Measurements from ENCODE around the gene RPS3. TPM values are rescaled to one million over a fixed set of nuclear protein-coding genes. Genes with fewer than 3 reads are reported as not detected.

The RPS3 gene
- polyA plus RNA-seq (2013, experiment 1 of 4) = 3,603 TPM
- polyA plus RNA-seq (2013, experiment 2 of 4) = 3,682 TPM
- 3,548 TPM for polyA plus RNA-seq (2013, experiment 3 of 4)
- 4,018 TPM for polyA plus RNA-seq (2013, experiment 4 of 4)

DNA sequence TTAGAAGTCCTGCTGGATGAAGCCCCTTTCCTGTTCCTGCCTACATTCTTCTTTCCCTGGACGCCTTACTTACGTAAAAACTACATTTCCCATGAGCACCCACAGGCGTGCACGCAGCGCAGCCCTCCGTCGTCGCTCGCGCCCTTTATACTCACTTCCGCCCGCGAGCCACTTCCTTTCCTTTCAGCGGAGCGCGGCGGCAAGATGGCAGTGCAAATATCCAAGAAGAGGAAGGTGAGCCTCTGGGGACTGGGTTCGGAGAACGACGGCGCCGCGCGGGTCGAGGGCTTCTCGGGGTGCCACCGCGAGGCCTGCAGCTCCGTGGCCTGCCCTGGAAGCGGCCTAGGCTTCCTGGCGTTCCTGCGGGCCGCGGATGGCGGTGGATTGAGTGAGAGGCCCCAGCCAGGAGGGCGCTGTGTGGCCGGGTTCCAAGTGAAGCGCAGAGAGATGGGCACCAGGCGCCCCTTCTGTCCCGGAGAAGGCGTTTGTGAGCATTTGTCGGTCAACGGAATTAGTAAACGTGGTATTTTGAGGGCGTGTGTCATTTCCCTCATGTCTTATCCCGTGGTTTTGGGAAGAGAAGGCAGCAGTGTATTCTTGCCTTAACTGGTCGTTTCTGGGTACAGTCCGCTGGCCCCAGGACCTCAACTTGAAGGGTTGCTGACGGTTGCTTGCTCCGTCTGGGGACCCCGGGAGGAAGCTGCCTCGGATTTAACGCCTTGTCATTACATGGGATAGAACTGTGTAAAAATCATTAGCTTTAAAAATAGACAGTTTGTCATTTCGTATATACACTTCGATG, at the start of gene RPS3:
TSS of gene RPS3 (plus strand) at position 175 of the 802 bp plus-strand sequence. CDS start at position 205, 30 bp downstream.
- Histone ChIP-seq H3K27ac (ENCODE audit: insufficient read depth, low read depth, low read length, poor library complexity, severe bottlenecking) (peak within 1 kb of the TSS; percentile 96), H3K4me3 (ENCODE audit: insufficient read depth, low read depth, low read length) (peak within 1 kb of the TSS; percentile 91), H3K9me3 (ENCODE audit: control insufficient read depth, low read length) (no peaks in the 10 kb centered on the region), H3K4me1 (ENCODE audit: control insufficient read depth, insufficient read depth, low read length) (peaks cover 18% of the 10 kb centered on the region), H3K36me3 (ENCODE audit: control insufficient read depth, insufficient read depth, low read length) (peaks cover 30% of the 10 kb centered on the region), H3K27me3 (ENCODE audit: control insufficient read depth, insufficient read depth, low read length, poor library complexity, severe bottlenecking) (no peaks in the 10 kb centered on the region)
- WGBS, 2 experiments = 0 to 1% methylated on average over 52 to 55 of the region's 55 CpGs

DNA sequence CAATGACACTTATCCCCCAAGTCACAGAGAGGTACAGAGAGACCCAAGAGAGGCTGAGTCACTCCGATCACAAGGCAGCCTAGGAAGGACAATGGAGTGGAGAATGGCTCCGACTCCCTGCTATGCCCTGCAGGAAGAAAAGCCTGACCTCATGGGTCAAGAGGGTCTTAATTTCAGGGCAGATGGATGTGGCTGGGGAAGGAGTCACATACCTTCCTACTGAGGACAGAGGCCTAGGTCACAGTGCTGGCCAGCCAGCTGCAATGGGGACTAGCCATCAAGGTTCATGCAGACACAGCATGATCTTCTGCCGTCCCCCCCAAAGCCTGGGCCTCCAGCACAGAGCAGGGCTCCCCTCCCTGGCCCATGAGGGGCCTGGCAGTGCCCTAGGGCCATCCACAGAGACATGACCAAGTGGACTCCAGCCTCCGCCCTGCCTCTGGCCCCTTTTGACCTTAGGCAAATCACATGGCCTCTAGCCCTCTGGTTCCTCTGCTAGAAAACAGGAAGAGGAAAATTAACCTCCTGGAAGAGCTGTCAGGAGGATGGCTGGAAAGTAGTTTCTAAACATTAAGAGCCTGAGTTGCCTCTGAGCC, 49.7 kb upstream of the RPS3 start:
- Histone ChIP-seq H3K4me1 (ENCODE audit: control insufficient read depth, insufficient read depth, low read length) (peaks cover 40% of the 10 kb centered on the region), H3K4me3 (ENCODE audit: insufficient read depth, low read depth, low read length) (no peak overlapping the region), H3K27ac (ENCODE audit: insufficient read depth, low read depth, low read length, poor library complexity, severe bottlenecking) (peak overlapping the region; percentile 18), H3K27me3 (ENCODE audit: control insufficient read depth, insufficient read depth, low read length, poor library complexity, severe bottlenecking) (peaks cover 29% of the 10 kb centered on the region), H3K9me3 (ENCODE audit: control insufficient read depth, low read length) (no peaks in the 10 kb centered on the region), H3K36me3 (ENCODE audit: control insufficient read depth, insufficient read depth, low read length) (no peaks in the 10 kb centered on the region)
- 54 to 56% methylated on average over 4 of the region's 4 CpGs for WGBS, 2 experiments

DNA sequence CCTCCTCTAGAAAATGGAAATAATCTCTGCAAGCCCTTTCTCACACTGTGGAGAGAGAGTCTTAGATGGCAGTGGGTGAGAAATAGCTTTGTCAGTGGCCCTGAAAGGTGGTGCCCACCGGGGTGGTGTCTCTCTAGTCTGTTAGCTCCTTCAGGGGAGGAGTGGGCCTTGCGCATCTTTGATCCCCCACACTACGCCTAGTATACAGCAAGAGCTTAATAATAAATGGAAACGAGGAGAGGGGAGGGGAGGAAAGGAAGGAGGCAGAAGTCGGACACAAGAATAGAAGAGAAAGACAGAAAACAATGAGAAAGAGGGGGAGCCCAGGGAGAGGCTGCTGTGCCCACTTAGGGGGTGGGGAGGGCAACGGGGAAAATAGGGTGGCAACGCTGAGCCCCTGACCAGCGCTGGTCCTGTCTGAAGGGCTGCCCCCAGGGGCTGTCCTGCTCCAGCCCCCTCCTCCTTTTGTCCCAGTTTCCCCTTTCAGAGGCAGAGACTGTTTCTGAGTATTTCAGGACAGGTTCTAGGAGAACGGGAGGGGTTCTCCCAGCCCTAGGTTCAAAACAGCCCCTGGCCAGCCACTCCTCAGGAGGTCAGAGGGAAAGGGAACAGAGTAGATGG, 49.1 kb upstream of the RPS3 start:
- Histone ChIP-seq H3K27me3 (ENCODE audit: control insufficient read depth, insufficient read depth, low read length, poor library complexity, severe bottlenecking) (peaks cover 29% of the 10 kb centered on the region), H3K9me3 (ENCODE audit: control insufficient read depth, low read length) (no peaks in the 10 kb centered on the region), H3K36me3 (ENCODE audit: control insufficient read depth, insufficient read depth, low read length) (no peaks in the 10 kb centered on the region), H3K27ac (ENCODE audit: insufficient read depth, low read depth, low read length, poor library complexity, severe bottlenecking) (no peak overlapping the region), H3K4me1 (ENCODE audit: control insufficient read depth, insufficient read depth, low read length) (peaks cover 36% of the 10 kb centered on the region), H3K4me3 (ENCODE audit: insufficient read depth, low read depth, low read length) (no peak overlapping the region)
- WGBS, 2 experiments = 54 to 61% methylated on average over 8 to 9 of the region's 9 CpGs

DNA sequence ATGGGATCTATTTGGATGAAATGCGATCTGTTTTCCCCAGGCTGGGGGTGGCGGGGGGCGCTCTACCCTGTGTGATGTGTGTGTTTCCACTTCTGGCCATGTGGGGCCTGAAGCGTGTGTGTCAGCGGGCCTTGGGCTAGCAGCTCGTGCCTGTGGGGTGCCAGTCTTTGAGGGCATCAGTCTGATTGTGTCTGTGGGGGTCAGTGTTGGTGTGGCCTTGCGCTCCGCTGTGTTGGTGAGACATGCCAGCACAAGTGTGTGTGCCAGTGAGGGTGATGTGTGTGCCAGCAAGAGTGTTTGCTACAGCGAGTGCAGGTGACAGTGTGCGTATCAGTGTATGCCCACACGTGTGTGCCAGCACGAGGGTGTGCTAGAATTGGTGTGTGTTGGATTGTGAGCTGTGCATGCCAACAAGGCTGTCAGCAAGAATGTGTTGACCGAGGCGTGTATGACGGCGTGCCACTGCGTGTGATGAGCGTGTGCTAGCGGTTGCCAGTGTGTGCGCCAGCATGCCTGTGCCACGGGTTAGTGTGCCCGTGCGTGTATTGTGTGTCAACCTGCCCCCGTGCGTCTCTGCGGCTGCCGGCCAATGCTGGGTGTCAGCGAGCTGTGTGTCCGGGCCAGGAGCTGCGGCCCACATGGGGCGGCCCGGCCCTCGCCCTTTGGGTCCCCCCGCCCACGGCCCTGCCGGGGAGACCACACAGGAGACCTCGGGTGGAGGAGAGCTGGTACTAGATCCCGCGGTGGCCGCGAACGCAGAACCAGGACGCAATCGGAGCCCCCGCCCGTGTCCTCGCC, 48.4 kb upstream of the RPS3 start:
- Histone ChIP-seq H3K4me3 (ENCODE audit: insufficient read depth, low read depth, low read length) (peak overlapping the region; percentile 62), H3K36me3 (ENCODE audit: control insufficient read depth, insufficient read depth, low read length) (no peaks in the 10 kb centered on the region), H3K9me3 (ENCODE audit: control insufficient read depth, low read length) (no peaks in the 10 kb centered on the region), H3K27me3 (ENCODE audit: control insufficient read depth, insufficient read depth, low read length, poor library complexity, severe bottlenecking) (peaks cover 29% of the 10 kb centered on the region), H3K4me1 (ENCODE audit: control insufficient read depth, insufficient read depth, low read length) (peaks cover 36% of the 10 kb centered on the region), H3K27ac (ENCODE audit: insufficient read depth, low read depth, low read length, poor library complexity, severe bottlenecking) (no peak overlapping the region)
- WGBS, 2 experiments = 8 to 9% methylated on average over 47 of the region's 47 CpGs

DNA sequence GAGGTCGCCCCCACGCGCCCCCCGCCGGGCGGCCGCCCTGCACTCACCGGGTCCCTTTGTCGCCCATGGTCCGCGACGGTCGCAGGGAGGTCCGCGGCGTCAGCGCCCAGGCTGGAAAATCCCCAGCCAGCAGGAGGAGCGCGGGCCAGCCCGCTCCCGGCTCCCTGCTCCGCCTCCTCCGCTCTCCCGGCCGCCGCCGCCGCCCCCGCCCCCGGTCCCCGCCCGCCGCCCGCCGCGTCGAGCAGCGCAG, 47.9 kb upstream of the RPS3 start, which contains the start of gene ARRB1:
TSS of gene ARRB1 (minus strand) at position 121 of the 250 bp plus-strand sequence. CDS start at position 67, 54 bp downstream.
- H3K4me1 ChIP-seq (ENCODE audit: control insufficient read depth, insufficient read depth, low read length) = peaks cover 36% of the 10 kb centered on the region
- peaks cover 29% of the 10 kb centered on the region for H3K27me3 ChIP-seq (ENCODE audit: control insufficient read depth, insufficient read depth, low read length, poor library complexity, severe bottlenecking)

DNA sequence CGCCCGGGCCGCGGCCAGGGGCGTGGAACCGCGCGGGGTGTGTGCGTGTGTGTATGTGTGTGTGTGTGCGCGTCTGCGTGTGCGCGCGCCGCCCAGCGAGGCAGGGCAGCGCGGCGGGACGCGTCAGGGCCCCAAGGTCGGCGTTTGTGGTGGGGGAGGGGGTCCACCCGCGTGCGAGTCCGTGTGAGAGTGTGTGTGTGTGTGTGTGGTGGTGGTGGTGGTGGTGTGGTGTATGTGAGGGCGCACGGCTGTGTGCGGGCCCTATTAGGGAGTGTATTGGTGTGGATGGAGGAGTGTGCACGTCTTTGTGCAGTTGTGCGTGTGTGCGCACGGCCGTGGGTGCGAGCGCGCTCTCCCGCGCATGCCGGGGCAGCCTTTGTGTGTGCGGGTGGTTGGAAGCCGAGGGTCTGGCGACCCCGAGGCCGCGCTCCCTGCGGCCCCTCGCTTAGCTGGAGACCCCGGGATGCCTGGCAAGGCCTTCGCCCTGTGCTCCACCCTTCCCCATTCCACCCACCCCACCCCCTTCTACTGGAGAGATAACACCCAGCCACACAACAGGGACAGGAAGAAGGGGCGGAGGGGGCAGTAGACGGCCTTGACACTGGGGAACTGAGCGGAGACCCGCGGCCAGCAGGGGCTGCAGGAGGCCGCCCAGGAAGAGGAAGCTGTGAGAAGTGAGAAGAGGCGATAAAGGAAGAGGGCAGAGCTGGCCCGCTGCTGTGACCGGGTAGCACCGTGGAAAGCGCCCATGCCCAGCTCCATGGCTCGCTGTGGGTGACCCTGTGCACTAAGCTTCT, 47.3 kb upstream of the RPS3 start:
- Histone ChIP-seq H3K4me1 (ENCODE audit: control insufficient read depth, insufficient read depth, low read length) (peaks cover 36% of the 10 kb centered on the region), H3K27ac (ENCODE audit: insufficient read depth, low read depth, low read length, poor library complexity, severe bottlenecking) (no peak overlapping the region), H3K27me3 (ENCODE audit: control insufficient read depth, insufficient read depth, low read length, poor library complexity, severe bottlenecking) (peaks cover 29% of the 10 kb centered on the region), H3K4me3 (ENCODE audit: insufficient read depth, low read depth, low read length) (peak overlapping the region; percentile 62), H3K36me3 (ENCODE audit: control insufficient read depth, insufficient read depth, low read length) (no peaks in the 10 kb centered on the region), H3K9me3 (ENCODE audit: control insufficient read depth, low read length) (no peaks in the 10 kb centered on the region)
- WGBS, 2 experiments = 4% methylated on average over 64 of the region's 64 CpGs

More for the DNA sequence above, 47.9 kb upstream of the RPS3 start, which contains the start of gene ARRB1:
- H3K27ac ChIP-seq (ENCODE audit: insufficient read depth, low read depth, low read length, poor library complexity, severe bottlenecking) = no peak within 1 kb of the TSS
- peak within 1 kb of the TSS; percentile 62 for H3K4me3 ChIP-seq (ENCODE audit: insufficient read depth, low read depth, low read length)
- H3K36me3 ChIP-seq (ENCODE audit: control insufficient read depth, insufficient read depth, low read length) = no peaks in the 10 kb centered on the region
- 0% methylated on average over 38 of the region's 38 CpGs for WGBS, 2 experiments
- no peaks in the 10 kb centered on the region for H3K9me3 ChIP-seq (ENCODE audit: control insufficient read depth, low read length)

DNA sequence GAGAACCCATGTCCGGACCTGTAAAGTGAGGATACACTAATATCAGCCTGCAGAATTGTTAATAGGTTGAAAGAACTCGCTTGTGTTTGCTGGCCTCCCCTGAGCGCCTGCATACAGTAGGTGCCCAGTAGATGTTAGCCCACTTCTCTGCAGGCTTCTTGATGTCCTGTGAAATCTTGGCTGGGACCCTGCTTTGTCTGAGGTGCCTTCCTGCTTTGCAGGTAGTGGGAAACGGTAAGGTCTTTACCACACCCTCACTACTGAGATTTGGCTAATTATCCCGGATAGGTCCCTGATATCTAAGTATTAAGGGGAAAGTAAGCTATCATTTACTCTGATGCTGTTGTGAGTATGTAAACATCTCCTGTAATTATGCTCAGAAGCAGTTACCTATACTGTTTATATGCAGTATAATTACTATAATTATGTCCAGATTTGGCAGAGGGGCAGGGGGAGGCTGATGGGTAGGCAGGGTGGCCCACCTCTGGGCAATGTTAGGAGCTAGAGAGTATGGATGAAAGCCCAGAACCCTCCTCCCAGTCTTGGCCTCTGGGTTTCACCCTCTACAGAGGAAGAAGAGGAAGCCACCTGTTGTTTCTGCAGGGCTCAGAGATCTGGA, 46.6 kb upstream of the RPS3 start:
- Histone ChIP-seq H3K27ac (ENCODE audit: insufficient read depth, low read depth, low read length, poor library complexity, severe bottlenecking) (no peak overlapping the region), H3K36me3 (ENCODE audit: control insufficient read depth, insufficient read depth, low read length) (no peaks in the 10 kb centered on the region), H3K9me3 (ENCODE audit: control insufficient read depth, low read length) (no peaks in the 10 kb centered on the region), H3K27me3 (ENCODE audit: control insufficient read depth, insufficient read depth, low read length, poor library complexity, severe bottlenecking) (peaks cover 29% of the 10 kb centered on the region), H3K4me3 (ENCODE audit: insufficient read depth, low read depth, low read length) (peak overlapping the region; percentile 62), H3K4me1 (ENCODE audit: control insufficient read depth, insufficient read depth, low read length) (peaks cover 32% of the 10 kb centered on the region)
- WGBS, 2 experiments = 72 to 80% methylated on average over 4 to 5 of the region's 5 CpGs

DNA sequence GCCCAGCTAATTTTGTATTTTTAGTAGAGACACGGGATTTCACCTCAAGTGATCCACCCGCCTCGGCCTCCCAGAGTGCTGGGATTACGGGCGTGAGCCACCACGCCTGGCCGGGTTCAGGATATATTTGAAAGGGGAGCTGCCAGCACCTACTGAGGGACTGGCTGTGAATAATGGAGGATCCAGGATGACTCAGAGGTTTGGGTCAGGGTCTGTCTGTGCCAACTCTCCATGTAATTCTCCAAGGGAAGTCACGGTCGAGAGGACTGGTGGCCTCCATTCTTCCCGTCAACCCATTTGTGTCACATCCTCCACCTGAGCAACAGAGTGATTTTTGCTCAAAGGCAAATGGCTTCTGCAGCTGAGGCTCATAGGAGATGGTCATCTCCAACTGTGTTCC, 44.3 kb upstream of the RPS3 start:
- peaks cover 11% of the 10 kb centered on the region for H3K4me1 ChIP-seq (ENCODE audit: control insufficient read depth, insufficient read depth, low read length)
- 92% methylated on average over 10 of the region's 10 CpGs for WGBS, 2 experiments
- no peaks in the 10 kb centered on the region for H3K9me3 ChIP-seq (ENCODE audit: control insufficient read depth, low read length)
- peaks cover 29% of the 10 kb centered on the region for H3K27me3 ChIP-seq (ENCODE audit: control insufficient read depth, insufficient read depth, low read length, poor library complexity, severe bottlenecking)
- H3K4me3 ChIP-seq (ENCODE audit: insufficient read depth, low read depth, low read length) = no peak overlapping the region
- no peaks in the 10 kb centered on the region for H3K36me3 ChIP-seq (ENCODE audit: control insufficient read depth, insufficient read depth, low read length)
- H3K27ac ChIP-seq (ENCODE audit: insufficient read depth, low read depth, low read length, poor library complexity, severe bottlenecking) = no peak overlapping the region

DNA sequence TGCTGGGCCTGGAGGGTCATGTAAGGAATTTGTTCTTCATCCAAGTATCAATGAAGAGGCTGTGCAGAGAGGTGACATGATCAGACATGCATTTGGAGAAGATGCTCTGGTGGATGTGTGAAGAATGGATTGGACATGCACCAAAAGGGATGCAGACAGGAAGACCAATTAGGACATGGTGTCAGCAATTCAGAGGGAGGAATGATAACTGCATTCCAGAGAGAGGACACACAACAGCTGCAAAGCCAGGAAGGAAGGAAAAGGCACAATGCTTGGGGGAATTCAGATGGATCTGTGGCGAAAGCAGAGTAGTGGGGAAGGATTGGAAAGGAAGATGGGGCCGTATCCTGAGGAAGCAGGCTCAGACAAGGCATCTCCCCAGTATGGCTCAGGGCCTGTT, 42.7 kb upstream of the RPS3 start:
- Histone ChIP-seq H3K4me1 (ENCODE audit: control insufficient read depth, insufficient read depth, low read length) (no peaks in the 10 kb centered on the region), H3K27me3 (ENCODE audit: control insufficient read depth, insufficient read depth, low read length, poor library complexity, severe bottlenecking) (peaks cover 14% of the 10 kb centered on the region), H3K4me3 (ENCODE audit: insufficient read depth, low read depth, low read length) (no peak overlapping the region), H3K9me3 (ENCODE audit: control insufficient read depth, low read length) (no peaks in the 10 kb centered on the region), H3K27ac (ENCODE audit: insufficient read depth, low read depth, low read length, poor library complexity, severe bottlenecking) (no peak overlapping the region), H3K36me3 (ENCODE audit: control insufficient read depth, insufficient read depth, low read length) (no peaks in the 10 kb centered on the region)
- WGBS, 2 experiments = 88 to 94% methylated on average over 2 of the region's 2 CpGs

All from ectodermal cell (in vitro differentiated cells).